ENCODE measurements around the gene CFAP74.

Gene CFAP74

GRCh38 chr1:1994536-1994935 lies 9.1 kb downstream of the CFAP74 start:
- TF ChIP-seq, protein P1, sequence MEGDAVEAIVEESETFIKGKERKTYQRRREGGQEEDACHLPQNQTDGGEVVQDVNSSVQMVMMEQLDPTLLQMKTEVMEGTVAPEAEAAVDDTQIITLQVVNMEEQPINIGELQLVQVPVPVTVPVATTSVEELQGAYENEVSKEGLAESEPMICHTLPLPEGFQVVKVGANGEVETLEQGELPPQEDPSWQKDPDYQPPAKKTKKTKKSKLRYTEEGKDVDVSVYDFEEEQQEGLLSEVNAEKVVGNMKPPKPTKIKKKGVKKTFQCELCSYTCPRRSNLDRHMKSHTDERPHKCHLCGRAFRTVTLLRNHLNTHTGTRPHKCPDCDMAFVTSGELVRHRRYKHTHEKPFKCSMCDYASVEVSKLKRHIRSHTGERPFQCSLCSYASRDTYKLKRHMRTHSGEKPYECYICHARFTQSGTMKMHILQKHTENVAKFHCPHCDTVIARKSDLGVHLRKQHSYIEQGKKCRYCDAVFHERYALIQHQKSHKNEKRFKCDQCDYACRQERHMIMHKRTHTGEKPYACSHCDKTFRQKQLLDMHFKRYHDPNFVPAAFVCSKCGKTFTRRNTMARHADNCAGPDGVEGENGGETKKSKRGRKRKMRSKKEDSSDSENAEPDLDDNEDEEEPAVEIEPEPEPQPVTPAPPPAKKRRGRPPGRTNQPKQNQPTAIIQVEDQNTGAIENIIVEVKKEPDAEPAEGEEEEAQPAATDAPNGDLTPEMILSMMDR (IDR thresholded peaks at IDR 0.05) = no peak

DNA sequence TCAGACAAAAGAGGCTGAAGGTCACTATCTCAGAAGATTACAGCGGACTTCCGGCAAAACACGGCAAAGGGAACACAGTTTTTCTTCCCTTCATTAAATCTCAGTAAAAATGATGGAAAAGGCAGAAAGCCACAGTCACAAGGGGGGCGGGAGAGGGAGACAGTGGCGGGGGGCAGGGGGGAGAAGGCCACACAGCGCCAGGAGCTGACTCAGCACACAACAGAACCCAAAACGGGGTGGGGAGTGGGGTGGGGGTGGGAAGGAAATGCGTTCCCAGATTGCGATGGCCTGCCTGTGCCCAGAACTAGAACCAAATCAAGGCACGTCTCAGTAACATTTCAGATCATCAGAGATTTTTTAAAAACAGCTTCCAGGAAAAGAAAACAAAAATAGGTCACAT lies 13.4 kb downstream of the CFAP74 start:
- TF ChIP-seq, protein P1 (IDR thresholded peaks at IDR 0.05) = no peak

- TF ChIP-seq, protein P1 (IDR thresholded peaks at IDR 0.05) = no peak
Measured at GRCh38 chr1:1989789-1990188, 13.8 kb downstream of the CFAP74 start.

DNA sequence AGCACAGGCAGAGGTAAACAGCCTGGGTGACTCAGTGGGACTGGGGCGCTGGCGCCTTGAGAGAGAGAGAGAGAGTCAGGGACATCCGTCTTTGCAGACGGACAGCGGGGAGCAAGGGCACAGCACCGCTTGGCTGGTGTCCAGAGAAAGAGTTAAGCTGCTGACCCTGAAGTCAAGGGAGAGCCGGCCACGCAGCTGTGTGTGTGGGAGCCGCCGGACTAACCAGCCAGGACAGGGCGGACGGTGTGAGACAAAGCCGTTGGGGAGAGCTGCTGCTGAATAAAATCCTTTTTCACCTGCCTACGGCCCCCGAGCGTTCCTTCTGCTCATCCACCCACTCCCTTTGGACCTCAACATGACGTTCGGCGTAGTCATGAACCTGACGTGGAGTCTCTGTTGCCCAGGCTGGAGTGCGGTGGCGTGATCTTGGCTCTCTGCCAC lies 14.5 kb downstream of the CFAP74 start:
- TF ChIP-seq, protein P1 (IDR thresholded peaks at IDR 0.05) = no peak

GRCh38 chr1:1988061-1988945 lies 15.3 kb downstream of the CFAP74 start:
- TF ChIP-seq, protein P1 (IDR thresholded peaks at IDR 0.05) = no peak

DNA sequence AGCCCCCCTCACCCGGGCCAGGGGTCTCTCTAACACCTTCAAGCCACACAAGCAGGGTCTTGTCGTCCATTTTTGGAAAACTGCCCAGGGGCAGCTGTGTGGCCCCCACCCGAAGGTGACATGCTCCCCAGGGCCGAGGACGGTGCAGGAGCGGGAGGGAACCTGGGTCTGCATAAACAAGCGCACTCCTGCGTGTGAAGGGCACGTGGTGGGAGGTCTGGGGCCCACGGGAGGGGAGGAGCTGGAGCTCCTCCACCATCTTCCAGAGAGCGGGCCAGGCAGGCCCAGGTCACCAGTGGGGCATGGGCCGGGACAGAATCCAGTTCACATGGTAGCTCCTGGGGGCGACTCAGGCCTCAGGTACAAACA lies 16.5 kb downstream of the CFAP74 start:
- TF ChIP-seq, protein P1 (IDR thresholded peaks at IDR 0.05) = no peak

DNA sequence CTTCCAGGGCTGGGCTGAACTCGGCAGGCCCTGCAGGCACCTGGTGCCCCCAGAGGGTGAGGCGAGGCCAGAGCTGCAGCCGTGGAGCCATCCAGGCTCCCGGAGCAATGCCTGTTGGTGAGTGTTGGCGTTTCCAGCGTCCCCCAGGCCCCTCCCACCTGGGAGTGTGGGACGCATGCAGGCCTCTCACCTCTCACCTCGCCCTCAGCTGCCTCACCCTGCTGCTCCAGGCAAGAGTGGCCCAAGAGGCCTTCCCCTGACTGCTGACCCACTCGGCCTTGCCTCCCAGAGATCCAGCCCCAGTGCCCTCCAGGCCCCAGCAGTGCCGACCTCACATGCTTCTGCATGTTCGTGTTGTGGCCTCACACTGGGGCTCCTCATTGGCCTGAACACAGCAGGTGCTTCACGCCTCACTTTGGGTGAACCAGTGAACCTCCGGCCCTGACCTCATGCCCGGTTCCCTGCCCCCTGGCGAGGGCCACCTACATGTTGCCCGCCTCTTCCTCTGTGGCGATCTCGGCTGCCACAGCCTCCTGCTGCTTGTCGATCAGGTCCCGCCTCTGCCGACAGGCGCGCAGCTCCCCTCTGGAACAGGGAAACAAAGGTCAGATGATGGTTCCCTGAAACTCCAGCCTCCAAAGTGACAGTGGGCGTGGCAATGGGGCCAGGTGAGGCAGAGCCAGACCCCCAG lies 17.0 kb downstream of the CFAP74 start:
- TF ChIP-seq, protein P1 (IDR thresholded peaks at IDR 0.05) = no peak

Data from LNCAP (cell line).